Progenitor cell of endocrine pancreas (in vitro differentiated cells): ENCODE data around the gene CCDC106. TPM values are rescaled to one million over a fixed set of nuclear protein-coding genes. Genes with fewer than 3 reads are reported as not detected.
A peak's percentile ranks its signal among the peaks of the same experiment; 100 is the strongest.

Experiments used
- DNase-seq: peaks from one replicate; pipeline ENCODE4 v3.0.0; 2021; ENCODE audit warnings: low spot score; ENCODE audit not compliant: unreplicated experiment
- H3K27ac Mint-ChIP-seq: 2 replicates; pipeline ENCODE4 v1.8.0; 2021; ENCODE audit warnings: mild to moderate bottlenecking, moderate library complexity, mixed read lengths
- H3K27me3 Mint-ChIP-seq: 2 replicates; pipeline ENCODE4 v1.8.0; 2021; ENCODE audit warnings: mixed read lengths
- H3K36me3 Mint-ChIP-seq: 2 replicates; pipeline ENCODE4 v1.8.0; 2022; ENCODE audit warnings: mixed read lengths; ENCODE audit not compliant: insufficient read depth
- H3K4me1 Mint-ChIP-seq: 2 replicates; pipeline ENCODE4 v1.8.0; 2021; ENCODE audit warnings: low read depth, mixed read lengths
- H3K4me3 Mint-ChIP-seq: 2 replicates; pipeline ENCODE4 v1.8.0; 2021; ENCODE audit warnings: low read depth, mild to moderate bottlenecking, moderate library complexity, mixed read lengths
- H3K9me3 Mint-ChIP-seq: 2 replicates; pipeline ENCODE4 v1.8.0; 2021; ENCODE audit warnings: low read depth, mixed read lengths
- total RNA-seq: library from RNA; stranded (reverse); gene quantifications from 2 replicates; pipeline ENCODE4 v1.2.1, GENCODE V29; 2021
- TF ChIP-seq, protein P1 (sequence below): fragments of 200-600 bp; sonication (generic); IDR thresholded peaks from one replicate; pipeline ENCODE4 v1.5.0; 2021; ENCODE audit warnings: antibody characterized with exemption, mild to moderate bottlenecking; ENCODE audit not compliant: unreplicated experiment

Gene CCDC106
- total RNA-seq, 1 donor from 2014 or later: 23.9 TPM

DNA sequence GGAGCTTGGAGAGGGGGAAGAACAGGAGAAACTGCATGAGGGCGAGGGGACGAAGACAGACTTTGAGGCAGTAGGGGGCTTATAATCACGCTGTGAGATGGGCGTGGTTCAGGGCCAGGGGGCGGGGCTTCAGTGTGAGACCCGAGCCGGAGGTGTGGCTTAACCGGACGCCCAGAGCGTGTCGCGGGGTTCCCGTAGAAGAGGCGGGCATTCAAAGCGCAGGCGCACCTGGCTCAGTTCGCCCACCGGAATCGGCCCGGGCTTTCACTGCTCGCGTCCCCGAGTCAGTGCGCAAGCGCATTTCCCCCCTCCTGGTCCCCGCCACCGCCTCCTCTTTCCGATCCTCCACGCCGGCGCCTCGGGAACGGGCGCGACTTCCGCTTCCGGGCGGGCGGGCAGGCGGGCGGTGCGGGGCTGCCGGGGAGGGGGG lies 42.8 kb upstream of the CCDC106 start:
- no peaks in the 10 kb centered on the region for H3K9me3 Mint-ChIP-seq
- H3K4me3 Mint-ChIP-seq: peak overlapping the region; percentile 80
- peak overlapping the region; percentile 96 for H3K27ac Mint-ChIP-seq
- TF ChIP-seq, protein P1, sequence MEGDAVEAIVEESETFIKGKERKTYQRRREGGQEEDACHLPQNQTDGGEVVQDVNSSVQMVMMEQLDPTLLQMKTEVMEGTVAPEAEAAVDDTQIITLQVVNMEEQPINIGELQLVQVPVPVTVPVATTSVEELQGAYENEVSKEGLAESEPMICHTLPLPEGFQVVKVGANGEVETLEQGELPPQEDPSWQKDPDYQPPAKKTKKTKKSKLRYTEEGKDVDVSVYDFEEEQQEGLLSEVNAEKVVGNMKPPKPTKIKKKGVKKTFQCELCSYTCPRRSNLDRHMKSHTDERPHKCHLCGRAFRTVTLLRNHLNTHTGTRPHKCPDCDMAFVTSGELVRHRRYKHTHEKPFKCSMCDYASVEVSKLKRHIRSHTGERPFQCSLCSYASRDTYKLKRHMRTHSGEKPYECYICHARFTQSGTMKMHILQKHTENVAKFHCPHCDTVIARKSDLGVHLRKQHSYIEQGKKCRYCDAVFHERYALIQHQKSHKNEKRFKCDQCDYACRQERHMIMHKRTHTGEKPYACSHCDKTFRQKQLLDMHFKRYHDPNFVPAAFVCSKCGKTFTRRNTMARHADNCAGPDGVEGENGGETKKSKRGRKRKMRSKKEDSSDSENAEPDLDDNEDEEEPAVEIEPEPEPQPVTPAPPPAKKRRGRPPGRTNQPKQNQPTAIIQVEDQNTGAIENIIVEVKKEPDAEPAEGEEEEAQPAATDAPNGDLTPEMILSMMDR: no peak
- DNase-seq: peak; percentile 97
- H3K36me3 Mint-ChIP-seq: peaks cover 7% of the 10 kb centered on the region
- peaks cover 21% of the 10 kb centered on the region for H3K4me1 Mint-ChIP-seq
- H3K27me3 Mint-ChIP-seq: no peaks in the 10 kb centered on the region

DNA sequence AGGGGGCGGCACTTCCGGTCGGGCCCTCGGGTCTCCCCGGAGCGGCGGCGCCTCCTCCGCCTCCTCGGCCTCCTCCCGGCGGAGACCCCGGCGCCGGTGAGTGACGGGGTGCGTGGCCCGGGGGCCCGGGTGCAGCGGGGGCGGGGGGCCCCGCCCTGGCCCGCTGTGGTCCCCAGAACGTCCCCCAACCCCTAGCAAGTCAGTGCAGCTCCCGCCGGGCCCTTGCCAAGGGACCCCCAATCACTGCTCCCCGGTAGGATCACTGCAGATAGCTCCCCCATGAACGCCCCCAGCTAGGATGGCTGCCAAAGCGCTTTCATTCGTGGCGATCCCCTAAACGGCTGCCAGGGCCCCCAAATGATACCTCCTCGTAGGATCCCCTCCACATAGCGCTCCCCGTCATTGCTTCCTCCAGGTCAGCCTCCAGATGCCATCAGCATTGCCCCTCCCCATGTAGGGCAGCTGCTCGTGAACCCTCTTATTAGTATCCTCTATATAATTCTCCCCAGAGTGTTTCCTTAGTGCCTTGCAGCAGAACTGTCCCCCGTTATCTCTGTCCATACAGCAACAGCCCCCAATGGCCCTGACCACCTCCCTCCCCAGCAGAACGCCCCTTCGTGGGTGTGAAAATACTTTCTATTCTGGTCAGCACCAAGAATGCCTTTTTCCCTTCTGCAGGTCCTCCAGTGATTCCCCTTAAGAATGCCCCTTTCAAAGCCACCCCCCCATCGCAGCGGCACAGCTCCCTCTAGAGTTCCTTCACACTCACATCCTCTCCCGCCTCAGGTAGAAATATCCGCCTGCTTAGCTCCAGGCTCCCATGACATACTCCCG lies 42.2 kb upstream of the CCDC106 start, which contains the start of gene ZNF865:
TSS of gene ZNF865 (plus strand) at position 11 of the 834 bp plus-strand sequence. CDS start 7,972 bp downstream, outside the sequence.
- DNase-seq: no peak

DNA sequence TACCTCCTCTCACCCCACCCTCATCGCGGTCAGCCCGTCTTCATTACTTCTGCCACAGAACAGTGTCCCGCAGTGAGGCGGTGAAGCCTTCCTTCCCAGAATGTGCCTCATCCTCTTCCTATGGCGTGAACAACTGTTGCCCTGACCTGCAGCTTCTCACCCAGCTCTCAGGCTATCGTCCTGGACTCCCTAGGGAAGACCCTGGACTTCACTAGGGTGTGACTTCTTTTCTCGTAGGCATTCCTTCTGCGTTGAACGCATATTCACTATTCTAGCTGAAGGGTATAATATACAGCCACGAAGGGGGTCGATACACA lies 41.6 kb upstream of the CCDC106 start:
- Mint-ChIP-seq H3K9me3 (no peaks in the 10 kb centered on the region), H3K4me3 (peak overlapping the region; percentile 97), H3K27me3 (no peaks in the 10 kb centered on the region), H3K4me1 (peaks cover 18% of the 10 kb centered on the region), H3K36me3 (peaks cover 10% of the 10 kb centered on the region), H3K27ac (peak overlapping the region; percentile 96)
- DNase-seq: no peak
- TF ChIP-seq, protein P1: no peak

More for the DNA sequence above, 42.2 kb upstream of the CCDC106 start, which contains the start of gene ZNF865:
- Mint-ChIP-seq H3K9me3 (no peaks in the 10 kb centered on the region), H3K27me3 (no peaks in the 10 kb centered on the region), H3K4me3 (peak within 1 kb of the TSS; percentile 97), H3K27ac (peak within 1 kb of the TSS; percentile 96), H3K36me3 (peaks cover 10% of the 10 kb centered on the region), H3K4me1 (peaks cover 21% of the 10 kb centered on the region)
- TF ChIP-seq, protein P1: peak; percentile 77

DNA sequence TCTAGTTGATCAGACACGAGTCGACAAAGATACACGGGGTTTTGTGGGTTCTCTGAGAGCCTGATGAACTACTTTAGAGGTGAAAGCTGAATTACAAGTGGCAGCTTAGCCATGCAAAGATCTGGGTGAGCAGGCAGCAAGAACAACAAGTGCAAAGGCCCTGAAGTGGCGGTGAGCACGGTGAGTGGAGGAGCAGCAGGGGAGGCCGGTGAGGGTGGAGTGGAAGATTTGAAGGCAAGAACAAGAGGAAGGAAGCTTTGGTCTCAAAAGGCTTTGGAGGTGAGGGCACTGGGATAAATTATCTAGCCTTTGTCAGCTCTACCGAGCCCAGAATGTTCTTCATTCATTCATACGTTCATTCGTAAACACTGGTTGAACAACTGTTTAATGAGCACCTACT lies 41.2 kb upstream of the CCDC106 start:
- no peaks in the 10 kb centered on the region for H3K27me3 Mint-ChIP-seq
- DNase-seq: no peak

DNA sequence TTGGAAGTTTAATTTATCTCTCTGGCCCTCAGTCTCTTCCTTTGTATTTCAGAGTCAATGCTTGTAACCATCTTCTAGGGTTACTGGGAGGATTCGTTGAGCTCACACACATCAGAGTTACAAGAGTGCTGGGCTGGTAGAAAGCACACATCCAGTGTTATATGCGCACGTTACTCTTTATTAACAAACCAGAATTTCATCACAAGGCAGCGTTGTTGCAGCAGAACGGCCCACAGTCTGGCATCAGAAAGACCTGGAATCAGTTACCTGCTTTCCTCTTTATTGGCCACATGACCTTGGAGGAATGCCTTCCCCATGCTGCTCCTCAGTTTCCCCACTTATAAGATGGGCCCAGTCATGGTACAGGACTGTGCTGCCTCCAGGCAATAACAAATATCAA lies 38.7 kb upstream of the CCDC106 start:
- H3K27me3 Mint-ChIP-seq: no peaks in the 10 kb centered on the region

More for the DNA sequence above, 41.2 kb upstream of the CCDC106 start:
- no peaks in the 10 kb centered on the region for H3K9me3 Mint-ChIP-seq
- H3K27ac Mint-ChIP-seq: peak overlapping the region; percentile 18
- TF ChIP-seq, protein P1: no peak
- H3K36me3 Mint-ChIP-seq: peaks cover 10% of the 10 kb centered on the region
- H3K4me3 Mint-ChIP-seq: peak overlapping the region; percentile 97
- peaks cover 18% of the 10 kb centered on the region for H3K4me1 Mint-ChIP-seq

More for the DNA sequence above, 38.7 kb upstream of the CCDC106 start:
- no peak overlapping the region for H3K4me3 Mint-ChIP-seq
- TF ChIP-seq, protein P1: no peak
- H3K27ac Mint-ChIP-seq: peak overlapping the region; percentile 56
- DNase-seq: no peak
- H3K4me1 Mint-ChIP-seq: peaks cover 18% of the 10 kb centered on the region
- peaks cover 15% of the 10 kb centered on the region for H3K36me3 Mint-ChIP-seq
- no peaks in the 10 kb centered on the region for H3K9me3 Mint-ChIP-seq
